ENCODE measurements around the gene TFR2.

Gene TFR2

GRCh38 chr7:100683659-100684533 is 42.5 kb upstream of the TFR2 start:
- Histone ChIP-seq H3K36me3 (ENCODE audit: insufficient read depth, low read length) (peaks cover 95% of the 10 kb centered on the region), H3K4me1 (ENCODE audit: insufficient read depth, low read length) (no peaks in the 10 kb centered on the region), H3K4me3 (ENCODE audit: low read length) (no peak overlapping the region), H3K9ac (ENCODE audit: low read depth, low read length) (no peak overlapping the region), H3K27ac (ENCODE audit: low read depth, low read length) (no peak overlapping the region; the same call in 1 of the 2 replicates), H3K27me3 (ENCODE audit: insufficient read depth, low read length) (no peaks in the 10 kb centered on the region), H3K9me3 (ENCODE audit: insufficient read depth, low read depth, low read length) (no peaks in the 10 kb centered on the region)
- WGBS = 91% methylated on average over 37 of the region's 37 CpGs

GRCh38 chr7:100682991-100683658 is 41.8 kb upstream of the TFR2 start:
- no peaks in the 10 kb centered on the region for H3K27me3 ChIP-seq (ENCODE audit: insufficient read depth, low read length)
- H3K4me3 ChIP-seq (ENCODE audit: low read length) = no peak overlapping the region
- no peak overlapping the region; the same call in 1 of the 2 replicates for H3K27ac ChIP-seq (ENCODE audit: low read depth, low read length)
- no peak overlapping the region for H3K9ac ChIP-seq (ENCODE audit: low read depth, low read length)
- peaks cover 93% of the 10 kb centered on the region for H3K36me3 ChIP-seq (ENCODE audit: insufficient read depth, low read length)
- WGBS = 89% methylated on average over 28 of the region's 28 CpGs
- H3K9me3 ChIP-seq (ENCODE audit: insufficient read depth, low read depth, low read length) = no peaks in the 10 kb centered on the region
- H3K4me1 ChIP-seq (ENCODE audit: insufficient read depth, low read length) = no peaks in the 10 kb centered on the region

- Histone ChIP-seq H3K4me3 (ENCODE audit: low read length) (no peak overlapping the region), H3K27me3 (ENCODE audit: insufficient read depth, low read length) (no peaks in the 10 kb centered on the region), H3K4me1 (ENCODE audit: insufficient read depth, low read length) (no peaks in the 10 kb centered on the region), H3K9ac (ENCODE audit: low read depth, low read length) (no peak overlapping the region), H3K9me3 (ENCODE audit: insufficient read depth, low read depth, low read length) (no peaks in the 10 kb centered on the region), H3K27ac (ENCODE audit: low read depth, low read length) (no peak overlapping the region), H3K36me3 (ENCODE audit: insufficient read depth, low read length) (peaks cover 94% of the 10 kb centered on the region)
- 82% methylated on average over 24 of the region's 25 CpGs for WGBS
Measured at GRCh38 chr7:100682228-100682741, 40.9 kb upstream of the TFR2 start.

GRCh38 chr7:100681491-100682227 is 40.3 kb upstream of the TFR2 start:
- no peaks in the 10 kb centered on the region for H3K27me3 ChIP-seq (ENCODE audit: insufficient read depth, low read length)
- peaks cover 94% of the 10 kb centered on the region for H3K36me3 ChIP-seq (ENCODE audit: insufficient read depth, low read length)
- H3K27ac ChIP-seq (ENCODE audit: low read depth, low read length) = no peak overlapping the region
- H3K4me1 ChIP-seq (ENCODE audit: insufficient read depth, low read length) = no peaks in the 10 kb centered on the region
- H3K9ac ChIP-seq (ENCODE audit: low read depth, low read length) = no peak overlapping the region
- H3K9me3 ChIP-seq (ENCODE audit: insufficient read depth, low read depth, low read length) = no peaks in the 10 kb centered on the region
- WGBS = 88% methylated on average over 28 of the region's 29 CpGs
- H3K4me3 ChIP-seq (ENCODE audit: low read length) = no peak overlapping the region

- H3K9me3 ChIP-seq (ENCODE audit: insufficient read depth, low read depth, low read length) = no peaks in the 10 kb centered on the region
- H3K9ac ChIP-seq (ENCODE audit: low read depth, low read length) = no peak overlapping the region
- no peak overlapping the region for H3K4me3 ChIP-seq (ENCODE audit: low read length)
- H3K27ac ChIP-seq (ENCODE audit: low read depth, low read length) = peak overlapping the region; percentile 18; the same call in 1 of the 2 replicates
- 90% methylated on average over 18 of the region's 18 CpGs for WGBS
- H3K27me3 ChIP-seq (ENCODE audit: insufficient read depth, low read length) = no peaks in the 10 kb centered on the region
- no peaks in the 10 kb centered on the region; the same call in 1 of the 2 replicates for H3K4me1 ChIP-seq (ENCODE audit: insufficient read depth, low read length)
- H3K36me3 ChIP-seq (ENCODE audit: insufficient read depth, low read length) = peaks cover 87% of the 10 kb centered on the region
Measured at GRCh38 chr7:100680576-100681271, 39.4 kb upstream of the TFR2 start.

- H3K36me3 ChIP-seq (ENCODE audit: insufficient read depth, low read length) = peaks cover 80% of the 10 kb centered on the region
- H3K4me1 ChIP-seq (ENCODE audit: insufficient read depth, low read length) = no peaks in the 10 kb centered on the region; the same call in 1 of the 2 replicates
- H3K9me3 ChIP-seq (ENCODE audit: insufficient read depth, low read depth, low read length) = no peaks in the 10 kb centered on the region
- no peak overlapping the region for H3K4me3 ChIP-seq (ENCODE audit: low read length)
- H3K27ac ChIP-seq (ENCODE audit: low read depth, low read length) = peak overlapping the region; percentile 18; the same call in 1 of the 2 replicates
- 93% methylated on average over 12 of the region's 13 CpGs for WGBS
- no peaks in the 10 kb centered on the region for H3K27me3 ChIP-seq (ENCODE audit: insufficient read depth, low read length)
- no peak overlapping the region for H3K9ac ChIP-seq (ENCODE audit: low read depth, low read length)
Measured at GRCh38 chr7:100679927-100680575, 38.7 kb upstream of the TFR2 start.

- Histone ChIP-seq H3K27ac (ENCODE audit: low read depth, low read length) (peak overlapping the region; percentile 60; the same call in 1 of the 2 replicates), H3K9me3 (ENCODE audit: insufficient read depth, low read depth, low read length) (no peaks in the 10 kb centered on the region), H3K36me3 (ENCODE audit: insufficient read depth, low read length) (peaks cover 73% of the 10 kb centered on the region), H3K27me3 (ENCODE audit: insufficient read depth, low read length) (no peaks in the 10 kb centered on the region), H3K4me3 (ENCODE audit: low read length) (no peak overlapping the region), H3K9ac (ENCODE audit: low read depth, low read length) (no peak overlapping the region), H3K4me1 (ENCODE audit: insufficient read depth, low read length) (no peaks in the 10 kb centered on the region; the same call in 1 of the 2 replicates)
- 88% methylated on average over 12 of the region's 13 CpGs for WGBS
Measured at GRCh38 chr7:100679129-100679926, 38.0 kb upstream of the TFR2 start.

GRCh38 chr7:100678291-100678984 is 37.1 kb upstream of the TFR2 start:
- H3K27me3 ChIP-seq (ENCODE audit: insufficient read depth, low read length) = no peaks in the 10 kb centered on the region
- H3K27ac ChIP-seq (ENCODE audit: low read depth, low read length) = no peak overlapping the region; the same call in 1 of the 2 replicates
- H3K4me3 ChIP-seq (ENCODE audit: low read length) = no peak overlapping the region
- H3K36me3 ChIP-seq (ENCODE audit: insufficient read depth, low read length) = peaks cover 64% of the 10 kb centered on the region
- no peaks in the 10 kb centered on the region for H3K9me3 ChIP-seq (ENCODE audit: insufficient read depth, low read depth, low read length)
- 91% methylated on average over 35 of the region's 35 CpGs for WGBS
- H3K9ac ChIP-seq (ENCODE audit: low read depth, low read length) = no peak overlapping the region
- no peaks in the 10 kb centered on the region; the same call in 1 of the 2 replicates for H3K4me1 ChIP-seq (ENCODE audit: insufficient read depth, low read length)
